SKM-1 treated with dmso at 0.1 percent for 144 hours (cell line): Measurements from ENCODE around the gene CCDC121.
A peak's percentile ranks its signal among the peaks of the same experiment; 100 is the strongest.

Source experiments
- DNase-seq: peaks from one replicate; lab custom pipeline; 2025; ENCODE audit not compliant: unreplicated experiment; lab: John Stamatoyannopoulos, UW

CCDC121 gene

DNA sequence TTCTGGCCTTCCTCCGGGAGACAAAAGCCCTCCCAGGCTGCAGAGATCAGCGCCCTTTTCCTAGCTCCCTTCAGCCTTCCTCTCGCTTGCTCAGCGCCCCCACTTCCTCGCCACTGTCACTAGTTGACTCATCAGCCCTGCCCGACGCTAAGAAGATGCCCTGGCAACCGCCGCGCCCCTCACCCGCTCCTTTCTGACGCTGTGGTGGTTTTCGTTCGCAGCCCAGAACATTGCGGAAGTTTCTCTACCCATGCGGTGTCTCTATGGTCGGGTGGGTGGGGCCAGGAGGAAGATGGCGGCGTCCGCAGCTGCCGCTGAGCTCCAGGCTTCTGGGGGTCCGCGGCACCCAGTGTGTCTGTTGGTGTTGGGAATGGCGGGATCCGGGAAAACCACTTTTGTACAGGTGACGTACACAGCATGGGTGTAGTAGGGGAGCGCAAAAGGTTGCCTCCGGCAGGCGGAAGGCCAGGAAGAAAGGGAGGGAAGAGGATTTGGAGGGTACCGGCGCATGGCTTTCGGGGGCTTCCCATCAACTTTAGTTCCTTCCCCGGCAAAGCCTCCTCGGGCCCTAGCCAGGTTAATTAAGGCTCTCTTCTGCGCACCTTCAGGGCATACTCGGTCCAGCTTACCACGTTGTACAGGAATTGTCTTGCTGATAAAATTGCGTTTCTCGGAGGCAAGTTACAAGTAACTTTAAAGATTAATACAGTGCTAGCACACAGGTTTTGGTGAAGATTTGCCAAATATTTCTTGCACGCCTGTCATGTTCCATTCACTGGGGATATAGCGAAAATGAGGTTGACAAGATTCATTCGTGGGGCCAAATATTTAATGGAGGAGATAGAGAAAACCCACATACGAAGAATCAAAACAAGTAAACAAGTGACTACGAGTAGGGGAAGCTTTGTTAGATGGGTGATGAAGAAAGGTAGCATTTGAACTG is at the start of gene CCDC121, which contains the start of gene GPN1:
CCDC121 (minus strand) TSS at position 246 of the 943 bp plus-strand sequence. CDS start 1,213 bp downstream, outside the sequence.
GPN1 (plus strand) TSS at position 284 of the 943 bp plus-strand sequence; CDS start at position 293, 9 bp downstream.
- peak; percentile 96 for DNase-seq

GRCh38 chr2:27672723-27673486 is 44.1 kb upstream of the CCDC121 start:
- no peak for DNase-seq

DNA sequence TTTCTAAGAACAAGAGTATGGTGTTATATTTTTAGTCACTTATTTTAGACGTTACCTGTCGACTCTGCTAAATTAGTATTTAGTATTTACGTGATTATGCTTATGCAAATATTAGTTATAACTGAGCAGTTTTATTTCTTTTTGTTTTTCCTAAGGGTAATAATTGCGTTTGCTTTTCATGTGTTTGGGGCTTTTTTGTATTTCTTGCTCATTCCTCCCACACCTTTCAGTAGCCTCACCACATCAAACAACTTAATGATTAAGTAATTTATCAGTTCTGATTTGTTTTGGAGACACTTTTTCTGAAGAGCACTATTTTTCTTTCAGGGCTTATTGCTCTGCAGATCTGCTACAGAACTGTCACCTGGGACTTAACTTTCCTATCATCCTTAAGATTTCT is 42.4 kb upstream of the CCDC121 start:
- no peak for DNase-seq

GRCh38 chr2:27667446-27667845 is 38.6 kb upstream of the CCDC121 start:
- DNase-seq = no peak

DNA sequence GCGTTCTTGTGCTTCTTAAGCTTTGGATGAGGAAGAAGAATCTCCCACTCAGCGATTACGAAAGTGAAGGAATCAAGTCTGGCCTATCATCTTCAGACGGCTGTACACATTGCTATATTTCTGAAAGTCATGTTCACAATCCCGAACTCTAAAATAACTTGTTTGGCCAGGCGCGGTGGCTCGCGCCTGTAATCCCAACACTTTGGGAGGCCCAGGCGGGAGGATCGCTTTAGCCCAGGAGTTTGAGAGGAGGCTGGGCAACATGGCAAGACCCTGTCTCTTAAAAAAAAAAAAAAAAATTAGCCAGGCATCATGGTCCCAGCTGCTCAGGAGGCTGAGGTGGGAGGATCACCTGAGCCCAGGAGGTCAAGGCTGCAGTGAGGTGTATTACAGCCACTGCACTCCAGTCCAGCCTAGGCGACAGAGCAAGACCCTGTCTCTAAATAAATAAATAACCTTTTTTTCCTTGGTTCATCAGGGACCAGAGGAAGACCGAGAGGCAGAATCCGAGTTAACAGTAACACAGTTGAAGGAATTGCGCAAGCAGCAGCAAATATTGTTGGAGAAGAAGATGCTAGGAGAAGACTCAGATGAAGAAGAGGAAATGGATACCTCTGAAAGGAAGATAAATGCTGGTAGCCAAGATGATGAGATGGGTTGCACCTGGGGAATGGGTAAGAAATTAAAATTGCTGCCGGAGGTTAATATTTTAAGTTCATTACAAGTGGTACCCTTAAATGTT is 36.0 kb upstream of the CCDC121 start:
- DNase-seq = no peak

DNA sequence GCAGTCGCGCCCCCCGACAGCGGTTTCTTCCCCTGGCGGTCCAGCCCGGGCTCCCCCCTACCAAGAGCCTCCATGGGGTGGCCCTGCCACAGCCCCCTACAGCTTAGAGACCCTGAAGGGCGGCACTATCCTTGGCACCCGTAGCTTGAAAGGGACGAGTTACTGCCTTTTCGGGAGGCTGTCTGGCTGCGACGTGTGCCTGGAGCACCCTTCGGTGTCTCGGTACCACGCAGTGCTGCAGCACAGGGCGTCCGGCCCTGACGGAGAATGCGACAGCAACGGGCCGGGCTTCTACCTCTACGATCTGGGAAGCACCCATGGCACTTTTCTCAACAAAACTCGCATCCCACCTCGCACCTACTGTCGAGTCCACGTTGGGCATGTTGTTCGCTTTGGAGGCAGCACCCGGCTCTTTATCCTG is 35.4 kb upstream of the CCDC121 start:
- no peak for DNase-seq

DNA sequence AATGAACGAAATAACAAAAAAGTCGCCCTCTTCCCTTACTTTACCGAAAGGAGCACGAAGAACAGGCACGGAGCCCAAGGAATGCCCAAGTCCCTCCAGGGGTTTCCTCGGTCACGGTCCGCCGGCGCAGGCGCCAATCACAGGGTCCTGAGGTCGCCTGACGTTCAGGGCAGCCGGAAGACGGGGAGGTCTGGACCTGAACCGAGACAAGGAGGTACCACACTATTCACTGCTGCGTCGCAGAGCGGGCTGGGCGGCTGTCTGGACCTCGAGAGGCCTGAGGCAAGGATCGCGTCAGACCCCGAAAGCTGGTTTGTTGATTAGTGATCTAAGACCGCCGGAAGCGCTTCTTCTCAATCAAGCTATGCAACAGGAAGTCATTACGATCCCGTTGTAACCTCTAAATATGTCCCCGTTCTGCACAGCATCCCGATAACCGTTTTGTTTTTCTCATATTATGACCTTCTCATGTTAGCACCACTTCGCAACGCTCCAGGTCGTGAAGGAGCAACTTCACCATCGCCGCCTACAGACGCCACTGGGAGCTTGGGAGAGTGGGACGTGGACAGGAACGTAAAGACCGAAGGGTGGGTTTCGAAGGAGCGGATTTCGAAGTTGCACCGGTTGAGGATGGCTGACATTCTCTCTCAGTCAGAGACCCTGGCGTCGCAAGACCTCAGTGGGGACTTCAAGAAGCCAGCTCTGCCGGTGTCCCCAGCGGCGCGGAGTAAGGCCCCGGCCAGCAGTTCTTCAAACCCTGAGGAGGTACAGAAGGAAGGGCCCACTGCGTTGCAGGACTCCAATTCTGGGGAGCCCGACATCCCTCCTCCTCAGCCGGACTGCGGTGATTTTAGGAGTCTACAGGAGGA is 34.7 kb upstream of the CCDC121 start, which contains the start of the genes SLC4A1AP and SUPT7L:
SLC4A1AP (plus strand) TSS at position 605 of the 869 bp plus-strand sequence; CDS start at position 631, 26 bp downstream.
SUPT7L (minus strand) TSS at position 330 of the 869 bp plus-strand sequence. CDS start 1,422 bp downstream, outside the sequence.
- DNase-seq = peak; percentile 81

DNA sequence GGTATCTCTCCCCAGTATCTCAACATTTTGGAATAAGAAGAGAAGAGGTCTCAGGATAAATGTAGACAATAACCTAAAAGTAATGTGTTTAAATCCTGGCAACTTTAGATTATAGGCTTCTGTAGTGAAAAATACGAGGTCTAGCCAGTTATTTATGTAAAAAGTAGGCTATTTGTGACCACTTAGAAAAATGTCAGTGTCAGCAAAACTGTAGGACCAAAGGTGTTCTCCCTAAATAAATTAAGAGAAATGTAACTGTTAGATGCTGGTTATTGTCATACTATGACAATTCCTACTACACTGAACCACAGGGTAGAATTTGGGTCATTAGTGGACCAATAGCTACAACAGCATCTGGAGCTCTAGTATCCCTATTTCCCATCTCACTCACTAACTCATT is 32.6 kb upstream of the CCDC121 start:
- no peak for DNase-seq

- no peak for DNase-seq
Measured at GRCh38 chr2:27655155-27655951, 26.5 kb upstream of the CCDC121 start.

- DNase-seq = no peak
Measured at GRCh38 chr2:27653397-27653796, 24.6 kb upstream of the CCDC121 start.

DNA sequence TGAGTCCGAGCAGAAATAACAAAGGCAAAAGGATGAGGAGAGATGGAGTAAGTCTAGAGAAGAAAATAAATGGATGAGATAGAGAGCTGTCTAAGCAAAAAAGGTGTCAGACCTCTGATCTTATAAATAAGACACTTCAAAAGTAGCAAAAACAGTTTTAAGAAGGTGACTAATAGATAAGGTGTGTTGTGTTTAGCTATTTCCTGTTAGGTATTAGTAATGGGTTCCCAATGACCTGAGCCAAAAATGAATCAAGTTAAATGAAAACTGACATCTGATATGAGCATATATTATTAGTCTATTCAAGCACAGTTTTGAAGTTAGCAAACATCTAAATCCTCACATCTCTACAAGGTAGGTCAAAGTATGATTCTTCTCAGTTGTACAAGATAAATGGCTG is 24.0 kb upstream of the CCDC121 start:
- no peak for DNase-seq

- no peak for DNase-seq
Measured at GRCh38 chr2:27652341-27652740, 23.5 kb upstream of the CCDC121 start.

GRCh38 chr2:27651056-27651455 is 22.2 kb upstream of the CCDC121 start:
- DNase-seq = no peak

DNA sequence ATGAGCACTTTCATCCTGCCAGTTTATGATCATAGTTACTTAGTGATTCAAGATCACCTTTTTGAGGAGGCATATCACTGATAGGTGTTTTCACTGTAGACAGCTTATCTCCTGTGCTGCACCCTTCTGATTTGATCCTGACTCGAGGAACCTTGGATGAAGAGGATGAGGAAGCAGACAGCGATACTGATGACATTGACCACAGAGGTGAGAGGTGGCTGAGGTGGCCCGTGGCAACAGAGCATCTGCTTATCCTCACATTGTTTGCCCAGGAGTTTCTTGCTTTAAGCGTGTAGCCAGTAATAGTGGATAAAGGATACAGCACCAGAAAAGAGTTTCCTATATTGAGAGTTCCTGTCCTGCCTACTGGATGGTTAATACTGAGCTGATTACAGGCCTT is 18.9 kb upstream of the CCDC121 start:
- no peak for DNase-seq

DNA sequence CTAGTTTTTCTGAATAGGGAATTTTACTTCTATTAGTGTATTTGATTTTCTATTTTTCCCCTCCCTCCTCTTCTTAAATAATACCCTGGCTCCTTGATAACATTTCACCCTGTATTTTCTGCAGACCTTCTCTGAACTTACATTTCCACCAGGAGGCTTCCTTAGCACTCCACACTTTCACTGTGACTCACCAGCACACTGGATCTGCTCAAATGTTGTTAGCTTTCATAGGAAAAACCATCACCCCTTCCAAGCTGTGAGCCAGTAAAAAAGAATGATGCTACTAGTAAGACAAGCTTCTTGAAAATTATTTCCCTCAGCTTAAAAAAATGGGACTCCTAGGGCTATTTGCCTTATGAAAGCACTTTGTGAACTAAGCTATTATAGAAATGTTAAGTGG is 18.5 kb upstream of the CCDC121 start:
- no peak for DNase-seq

DNA sequence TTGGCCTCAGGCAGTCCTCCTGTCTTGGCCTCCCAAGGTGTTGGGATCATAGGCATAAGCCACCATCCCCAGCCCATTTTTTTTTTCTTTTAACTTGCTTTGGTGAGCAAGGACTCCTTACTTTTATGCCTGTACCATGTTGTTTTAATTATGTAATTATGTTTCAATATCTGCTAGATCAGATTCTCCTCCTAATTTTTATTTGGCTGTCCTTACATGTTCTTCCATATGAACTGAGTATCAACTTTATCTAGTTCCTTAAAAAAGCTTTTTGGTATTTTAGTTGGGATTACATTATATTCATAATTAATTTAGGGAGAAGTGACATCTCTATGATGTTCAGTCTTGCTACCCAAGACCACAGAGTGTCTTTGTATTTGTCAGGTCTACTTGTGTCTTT is 16.4 kb upstream of the CCDC121 start:
- no peak for DNase-seq

- no peak for DNase-seq
Measured at GRCh38 chr2:27640722-27641245, 12.0 kb upstream of the CCDC121 start.

DNA sequence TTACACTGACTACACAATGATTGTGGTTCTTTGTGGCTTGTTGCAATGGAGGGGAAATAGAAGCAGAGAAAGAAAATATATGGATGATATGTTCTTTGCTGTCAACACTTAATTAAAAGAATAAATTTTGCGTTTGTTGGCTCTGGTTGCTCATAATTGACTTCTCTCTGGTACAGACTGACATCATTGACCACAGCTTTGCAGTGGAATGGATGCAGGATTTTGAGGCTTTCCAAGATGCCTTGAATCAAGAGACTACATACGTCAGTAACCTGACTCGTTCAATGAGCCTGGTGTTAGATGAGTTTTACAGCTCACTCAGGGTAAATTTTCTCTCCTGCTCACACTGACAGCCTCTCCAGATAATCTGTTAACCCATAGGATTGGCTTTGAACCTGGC is 9.9 kb upstream of the CCDC121 start:
- no peak for DNase-seq
